Fibroblast of skin of right biceps (primary cell): ENCODE results near the gene CACNB4.
"Not testable (repeated sequence)": the region's sequence is repeated elsewhere in the genome, so short reads cannot be mapped to it uniquely, and the experiment has no call there.

Experiments
- DNase-seq: peaks from one replicate; pipeline ENCODE4 v3.0.0-alpha.2; 2013

The CACNB4 gene

GRCh38 chr2:151805343-151805742 lies 293.5 kb downstream of the CACNB4 start:
- no peak for DNase-seq

GRCh38 chr2:151803811-151804210 lies 295.0 kb downstream of the CACNB4 start:
- DNase-seq = no peak

GRCh38 chr2:151802315-151802714 lies 296.5 kb downstream of the CACNB4 start:
- DNase-seq = no peak

- no peak for DNase-seq
These were observed 299.0 kb downstream of the CACNB4 start for GRCh38 chr2:151799886-151800292.

- no peak for DNase-seq
These were observed 302.1 kb downstream of the CACNB4 start for GRCh38 chr2:151796774-151797173.

- DNase-seq = no peak
These were observed 303.1 kb downstream of the CACNB4 start for GRCh38 chr2:151795646-151796240.

GRCh38 chr2:151794422-151794821 lies 304.4 kb downstream of the CACNB4 start:
- not testable (repeated sequence) for DNase-seq

- DNase-seq = no peak
These were observed 305.7 kb downstream of the CACNB4 start for GRCh38 chr2:151793123-151793522.

GRCh38 chr2:151792589-151792988 lies 306.3 kb downstream of the CACNB4 start:
- no peak for DNase-seq

- DNase-seq = no peak
These were observed 307.3 kb downstream of the CACNB4 start for GRCh38 chr2:151791545-151791944.

- no peak for DNase-seq
These were observed 308.2 kb downstream of the CACNB4 start for GRCh38 chr2:151790689-151791088.

- DNase-seq = no peak
These were observed 309.6 kb downstream of the CACNB4 start for GRCh38 chr2:151789055-151789834.

GRCh38 chr2:151786483-151786882 lies 312.4 kb downstream of the CACNB4 start:
- DNase-seq = no peak

GRCh38 chr2:151786077-151786476 lies 312.8 kb downstream of the CACNB4 start:
- DNase-seq = no peak

- no peak for DNase-seq
These were observed 315.7 kb downstream of the CACNB4 start for GRCh38 chr2:151783133-151783520.
